A673 (cell line): ENCODE data around the gene API5. TPM values are rescaled to one million over a fixed set of nuclear protein-coding genes. Genes with fewer than 3 reads are reported as not detected.

ENCODE experiments used
- Bru-seq: library from RNA; stranded (reverse); fragments of 400-500 nt; gene quantifications from one replicate; lab custom pipeline; 2021; lab: Mats Ljungman, UMichigan
- BruChase-seq, 2 experiments: library from RNA; stranded (reverse); fragments of 400-500 nt; gene quantifications; one replicate each; lab custom pipeline; 2021; lab: Mats Ljungman, UMichigan
- BruUV-seq: library from RNA; stranded (reverse); fragments of 400-500 nt; replicated peaks from 2 replicates; lab custom pipeline; 2021; lab: Mats Ljungman, UMichigan
- CTCF ChIA-PET: fragments of 300-600 bp; sonication (Branson Sonifier 250); formaldehyde crosslinking; loops from one replicate; lab custom pipeline; 2022; ENCODE audit warnings: antibody characterized with exemption; lab: Charles Lee
- POLR2A ChIA-PET: fragments of 300-600 bp; sonication (Branson Sonifier 250); formaldehyde crosslinking; loops from one replicate; lab custom pipeline; 2022; ENCODE audit warnings: antibody characterized with exemption; ENCODE audit not compliant: low non-redundant PET; lab: Charles Lee
- DNase-seq: peaks from one replicate; pipeline ENCODE4 v3.0.0-alpha.2; 2015; ENCODE audit warnings: low spot score
- H3K27ac ChIP-seq: fragments of 200-600 bp; sonication (generic); 2 replicates; pipeline ENCODE4 v1.5.1; 2016; ENCODE audit warnings: mixed run types, low read depth, mild to moderate bottlenecking, mixed read lengths, antibody characterized with exemption, low read length; ENCODE audit not compliant: poor library complexity, severe bottlenecking
- H3K27me3 ChIP-seq: fragments of 200-600 bp; sonication (generic); replicated peaks from 2 replicates; pipeline ENCODE4 v1.6.1; 2017; ENCODE audit warnings: mixed run types, low read depth, mild to moderate bottlenecking, mixed read lengths, antibody characterized with exemption, low read length; ENCODE audit not compliant: insufficient read depth, poor library complexity
- H3K36me3 ChIP-seq: fragments of 200-600 bp; sonication (generic); 2 replicates; pipeline ENCODE4 v1.6.1; 2016; ENCODE audit warnings: mixed run types, mild to moderate bottlenecking, mixed read lengths, antibody characterized with exemption, low read length; ENCODE audit not compliant: insufficient read depth, poor library complexity, severe bottlenecking
- H3K4me1 ChIP-seq: fragments of 200-600 bp; sonication (generic); 2 replicates; pipeline ENCODE4 v1.6.1; 2017; ENCODE audit warnings: mixed run types, mild to moderate bottlenecking, mixed read lengths, antibody characterized with exemption, low read length; ENCODE audit not compliant: insufficient read depth, poor library complexity, severe bottlenecking
- H3K4me3 ChIP-seq: fragments of 200-600 bp; sonication (generic); 2 replicates; pipeline ENCODE4 v1.5.1; 2016; ENCODE audit warnings: low read depth, mixed run types, mild to moderate bottlenecking, mixed read lengths, low read length; ENCODE audit not compliant: poor library complexity, severe bottlenecking
- H3K9me3 ChIP-seq: fragments of 200-600 bp; sonication (generic); 2 replicates; pipeline ENCODE4 v1.6.1; 2016; ENCODE audit warnings: mixed run types, low read depth, mild to moderate bottlenecking, mixed read lengths, antibody characterized with exemption, low read length; ENCODE audit not compliant: poor library complexity, severe bottlenecking
- EZH2 ChIP-seq: fragments of 200-600 bp; sonication (generic); IDR thresholded peaks from 2 replicates; pipeline ENCODE4 v1.6.1; 2017; ENCODE audit warnings: borderline replicate concordance, low read depth, mild to moderate bottlenecking, mixed read lengths, antibody characterized with exemption, low read length; ENCODE audit not compliant: poor library complexity, severe bottlenecking
- intact Hi-C: fragments of 100-400 bp; cut with micrococcal nuclease; formaldehyde crosslinking; loops from one replicate; pipeline ENCODE4 v1.10.0; 2022; ENCODE audit not compliant: unreplicated experiment
- long read RNA-seq: library from polyadenylated mRNA; stranded (forward); transcript quantifications from one replicate; pipeline ENCODE4 v2.0.0, GENCODE V29; 2022
- total RNA-seq: library from RNA; stranded (reverse); gene quantifications from 2 replicates; pipeline ENCODE4 v1.2.3, GENCODE V29; 2021
- TF ChIP-seq, protein P1 (sequence below): fragments of 300-800, 200-600 bp; sonication (generic); conservative IDR thresholded peaks from 2 replicates; pipeline ENCODE4 v1.5.1; 2017; ENCODE audit warnings: low read depth, mild to moderate bottlenecking, antibody characterized with exemption, low read length, moderate library complexity, mixed read lengths

Gene API5
- 287 and 328 TPM in 2 replicates for total RNA-seq
- percentile 99 among the genes with signal in this experiment for Bru-seq, nascent RNA
- BruChase-seq, experiment 1, labeled RNA remaining after a 2-hour chase = percentile 99 among the genes with signal in this experiment
- percentile 99 among the genes with signal in this experiment for BruChase-seq, experiment 2, labeled RNA remaining after a 6-hour chase
- long read RNA-seq, transcript API5-203 (15 exons, 2,257 nt) = minor isoform, 21 of 973 reads
- long read RNA-seq, transcript API5-208 (14 exons, 1,868 nt) = major isoform, 390 of 973 reads
- long read RNA-seq, transcript API5-201 (14 exons, 3,714 nt) = minor isoform, 385 of 973 reads
- long read RNA-seq, transcript API5-210 (13 exons, 1,760 nt) = minor isoform, 43 of 973 reads
- long read RNA-seq, partial matches to known transcripts = 29 of 973 reads
- long read RNA-seq, other reads (novel, unspliced or antisense) = 103 of 973 reads

GRCh38 chr11:43311791-43312607 is at the start of gene API5:
TSS of gene API5 (plus strand) at chr11:43311996. CDS start at chr11:43312128, 132 bp downstream.
- Histone ChIP-seq H3K4me3 (peak within 1 kb of the TSS; percentile 81), H3K36me3 (no peaks in the 10 kb centered on the region), H3K27me3 (no peaks in the 10 kb centered on the region), H3K4me1 (peaks cover 11% of the 10 kb centered on the region), H3K27ac (peak within 1 kb of the TSS; percentile 89), H3K9me3 (no peaks in the 10 kb centered on the region)
- TF ChIP-seq, protein P1, sequence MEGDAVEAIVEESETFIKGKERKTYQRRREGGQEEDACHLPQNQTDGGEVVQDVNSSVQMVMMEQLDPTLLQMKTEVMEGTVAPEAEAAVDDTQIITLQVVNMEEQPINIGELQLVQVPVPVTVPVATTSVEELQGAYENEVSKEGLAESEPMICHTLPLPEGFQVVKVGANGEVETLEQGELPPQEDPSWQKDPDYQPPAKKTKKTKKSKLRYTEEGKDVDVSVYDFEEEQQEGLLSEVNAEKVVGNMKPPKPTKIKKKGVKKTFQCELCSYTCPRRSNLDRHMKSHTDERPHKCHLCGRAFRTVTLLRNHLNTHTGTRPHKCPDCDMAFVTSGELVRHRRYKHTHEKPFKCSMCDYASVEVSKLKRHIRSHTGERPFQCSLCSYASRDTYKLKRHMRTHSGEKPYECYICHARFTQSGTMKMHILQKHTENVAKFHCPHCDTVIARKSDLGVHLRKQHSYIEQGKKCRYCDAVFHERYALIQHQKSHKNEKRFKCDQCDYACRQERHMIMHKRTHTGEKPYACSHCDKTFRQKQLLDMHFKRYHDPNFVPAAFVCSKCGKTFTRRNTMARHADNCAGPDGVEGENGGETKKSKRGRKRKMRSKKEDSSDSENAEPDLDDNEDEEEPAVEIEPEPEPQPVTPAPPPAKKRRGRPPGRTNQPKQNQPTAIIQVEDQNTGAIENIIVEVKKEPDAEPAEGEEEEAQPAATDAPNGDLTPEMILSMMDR = peak; percentile 100
- no peak for TF ChIP-seq EZH2
- POLR2A ChIA-PET = interaction anchor here (0.8 kb wide), 1 partner anchor 30 kb away, joined by 6 read pairs; no protein-coding TSS in a partner anchor
- TSS peak; percentile 40 for BruUV-seq
- intact Hi-C loops = no loop called here
- CTCF ChIA-PET = interaction anchor here (0.7 to 1.1 kb wide), 4 partner anchors 30 to 104 kb away, joined by 3 to 4 read pairs (median 3); no protein-coding TSS in a partner anchor
- DNase-seq = peak; percentile 100

- Histone ChIP-seq H3K4me1 (peaks cover 17% of the 10 kb centered on the region), H3K4me3 (no peak overlapping the region), H3K9me3 (no peaks in the 10 kb centered on the region), H3K27me3 (no peaks in the 10 kb centered on the region), H3K27ac (no peak overlapping the region), H3K36me3 (no peaks in the 10 kb centered on the region)
- ChIA-PET POLR2A (no interaction called here), CTCF (interaction anchor here (0.6 kb wide), 1 partner anchor 313 kb away, joined by 3 read pairs; no protein-coding TSS in a partner anchor)
- no peak for DNase-seq
- BruUV-seq = no TSS peak
- intact Hi-C loops = loop anchor here (5.0 kb wide), 1 partner anchor 151 kb away; no protein-coding TSS in a partner anchor
- no peak for TF ChIP-seq EZH2
- TF ChIP-seq, protein P1 = no peak
These were observed 43.8 kb upstream of the API5 start for GRCh38 chr11:43267856-43268580.

DNA sequence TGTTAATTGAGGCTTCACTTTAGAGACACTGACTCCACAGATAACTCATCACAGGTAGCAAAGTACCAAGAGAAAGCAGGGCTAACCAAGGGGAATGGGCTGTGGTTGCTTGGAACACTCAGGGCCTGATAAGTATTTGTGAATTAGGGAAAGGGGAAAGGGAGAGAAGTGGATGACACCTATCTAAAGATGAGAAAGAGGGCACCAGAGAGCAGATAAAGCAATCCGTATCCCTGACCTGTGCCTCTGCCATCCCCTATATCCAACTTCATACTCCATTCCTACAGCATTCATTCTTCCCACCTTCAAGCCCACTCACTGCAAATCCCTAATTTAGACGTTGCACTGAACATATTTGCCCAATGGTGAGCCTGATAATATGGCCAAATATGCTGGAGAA is 43.0 kb upstream of the API5 start:
- peak overlapping the region; percentile 0 for H3K27ac ChIP-seq
- ChIA-PET POLR2A (no interaction called here), CTCF (no interaction called here)
- H3K9me3 ChIP-seq = no peaks in the 10 kb centered on the region
- DNase-seq = no peak
- TF ChIP-seq, protein P1 = no peak; the same call in 1 of the 2 replicates
- TF ChIP-seq EZH2 = no peak
- intact Hi-C loops = loop anchor here (5.0 kb wide), 1 partner anchor 151 kb away; no protein-coding TSS in a partner anchor
- H3K27me3 ChIP-seq = no peaks in the 10 kb centered on the region
- peaks cover 17% of the 10 kb centered on the region for H3K4me1 ChIP-seq
- TSS peak; percentile 57 for BruUV-seq
- no peak overlapping the region for H3K4me3 ChIP-seq
- no peaks in the 10 kb centered on the region for H3K36me3 ChIP-seq
